Measurements from ENCODE around the gene TRIM33. TPM values are rescaled to one million over a fixed set of nuclear protein-coding genes. Genes with fewer than 3 reads are reported as not detected.

The TRIM33 gene
- total RNA-seq, 2 donors from 2014 or later, result 15.7 to 17.9 TPM

DNA sequence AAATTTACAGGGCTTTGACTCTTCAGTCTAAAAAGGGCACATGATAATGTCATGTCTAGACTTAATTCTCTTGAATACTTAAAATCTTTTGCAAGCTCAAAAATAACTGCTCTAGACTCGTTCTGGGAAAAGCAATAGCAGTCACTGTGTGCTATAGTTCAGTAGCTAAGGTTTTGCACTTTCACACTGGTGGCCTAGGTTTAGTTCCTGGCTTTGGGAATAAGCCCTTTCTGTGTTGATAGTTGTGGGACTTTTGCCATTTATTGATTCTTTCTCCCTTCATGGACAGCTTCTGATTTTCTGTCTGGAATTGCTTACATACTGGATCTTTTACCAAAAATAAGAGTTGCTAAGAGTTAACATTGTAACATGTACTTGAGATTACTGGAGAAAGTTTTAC, 151.2 kb downstream of the TRIM33 start:
- Histone ChIP-seq H3K4me1 (no peaks in the 10 kb centered on the region), H3K27ac (no peak overlapping the region), H3K36me3 (no peaks in the 10 kb centered on the region), H3K27me3 (no peaks in the 10 kb centered on the region), H3K9me3 (peaks cover 0 to 19% of the 10 kb centered on the region in 2 donors), H3K4me3 (no peak overlapping the region)
- no peak for TF ChIP-seq CTCF (IDR thresholded peaks at IDR 0.05)
- no peak for DNase-seq (ENCODE audit: low spot score)

DNA sequence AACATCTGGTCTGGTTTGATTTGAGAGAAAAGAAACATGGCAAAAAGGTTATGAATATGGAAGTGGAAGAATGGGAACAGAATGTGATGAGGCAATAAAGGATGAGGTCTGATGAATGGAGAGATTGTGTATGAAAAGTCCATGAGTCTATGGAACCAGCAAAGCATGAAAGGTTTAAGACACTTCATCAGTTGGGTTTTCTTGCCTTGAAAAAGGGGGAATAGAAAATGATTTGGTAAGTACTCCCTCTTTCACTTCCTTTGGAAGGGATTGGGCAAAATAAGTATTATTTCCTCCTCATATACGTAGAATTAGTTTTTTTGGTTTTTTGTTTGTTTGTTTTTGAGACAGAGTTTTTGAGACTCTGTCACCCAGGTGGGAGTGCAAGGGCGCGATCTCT, 155.8 kb downstream of the TRIM33 start:
- Histone ChIP-seq H3K27ac (no peak overlapping the region), H3K4me1 (peaks cover 0 to 11% of the 10 kb centered on the region in 2 donors), H3K27me3 (no peaks in the 10 kb centered on the region), H3K4me3 (no peak overlapping the region), H3K36me3 (no peaks in the 10 kb centered on the region), H3K9me3 (no peaks in the 10 kb centered on the region)
- DNase-seq (ENCODE audit: low spot score), result no peak
- TF ChIP-seq CTCF (IDR thresholded peaks at IDR 0.05), result no peak

GRCh38 chr1:114353262-114353661, 157.7 kb downstream of the TRIM33 start:
- peaks cover 0 to 11% of the 10 kb centered on the region in 2 donors for H3K4me1 ChIP-seq
- no peaks in the 10 kb centered on the region for H3K9me3 ChIP-seq
- H3K27me3 ChIP-seq, result no peaks in the 10 kb centered on the region
- no peaks in the 10 kb centered on the region for H3K36me3 ChIP-seq
- H3K27ac ChIP-seq, result no peak overlapping the region
- peak; percentile 60 for DNase-seq (ENCODE audit: low spot score)
- no peak for TF ChIP-seq CTCF (IDR thresholded peaks at IDR 0.05)
- no peak overlapping the region for H3K4me3 ChIP-seq

DNA sequence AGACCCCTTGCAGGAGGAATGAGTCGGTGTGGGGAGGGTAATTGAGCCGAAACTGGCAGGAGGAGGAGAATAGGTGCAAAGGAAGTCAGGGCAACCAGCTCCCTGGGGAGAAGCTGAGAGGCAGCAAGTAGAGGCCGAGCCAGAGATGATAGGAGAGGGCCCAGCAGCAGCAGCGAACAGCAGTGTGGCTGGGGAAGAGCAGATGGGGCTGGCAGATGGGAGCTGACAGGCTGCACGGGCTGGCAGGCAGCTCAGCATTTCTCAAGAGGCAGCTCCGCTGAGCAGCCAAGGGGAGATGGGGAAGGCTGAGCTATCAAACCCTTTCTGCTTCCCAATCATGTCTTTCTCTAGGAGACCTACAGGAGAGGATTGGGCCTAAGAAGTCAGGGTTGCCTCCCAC, 158.2 kb downstream of the TRIM33 start:
- Histone ChIP-seq H3K36me3 (no peaks in the 10 kb centered on the region), H3K27me3 (no peaks in the 10 kb centered on the region), H3K4me3 (no peak overlapping the region), H3K9me3 (no peaks in the 10 kb centered on the region), H3K4me1 (peaks cover 0 to 11% of the 10 kb centered on the region in 2 donors), H3K27ac (no peak overlapping the region)
- no peak for TF ChIP-seq CTCF (IDR thresholded peaks at IDR 0.05)
- DNase-seq (ENCODE audit: low spot score), result no peak

GRCh38 chr1:114350731-114351445, 160.1 kb downstream of the TRIM33 start:
- DNase-seq (ENCODE audit: low spot score), result no peak
- Histone ChIP-seq H3K4me1 (peaks cover 0 to 18% of the 10 kb centered on the region in 2 donors), H3K27me3 (no peaks in the 10 kb centered on the region), H3K27ac (no peak overlapping the region), H3K4me3 (no peak overlapping the region), H3K36me3 (no peaks in the 10 kb centered on the region), H3K9me3 (no peaks in the 10 kb centered on the region)
- no peak for TF ChIP-seq CTCF (IDR thresholded peaks at IDR 0.05)

Measured in right atrium auricular region (tissue), 2 donors.